ENCODE data around the gene STAG1. TPM values are rescaled to one million over a fixed set of nuclear protein-coding genes. Genes with fewer than 3 reads are reported as not detected.

The STAG1 gene
- total and polyA plus RNA-seq, 9 of the 15 experiments (the other 6 are each of a cell fraction or from before 2014, with no cell fraction given): 2.7 to 17.7 (median 8.8) TPM

GRCh38 chr3:136545664-136546268 lies 206.4 kb downstream of the STAG1 start (continued):
- TF ChIP-seq KDM5B (IDR thresholded peaks at IDR 0.05; ENCODE audit: insufficient replicate concordance, low read depth, low read length): no peak

GRCh38 chr3:136544532-136544931 lies 207.6 kb downstream of the STAG1 start:
- ATAC-seq: no peak
- Histone ChIP-seq H3K27me3 (ENCODE audit: control insufficient read depth in 2 of 2, insufficient read depth in 2 of 2, low read length in 2 of 2) (no peaks in the 10 kb centered on the region), H2AFZ (ENCODE audit: low read depth, low read length) (no peak overlapping the region), H3K79me2 (ENCODE audit: control insufficient read depth, insufficient read depth, low read length) (no peaks in the 10 kb centered on the region), H3K4me1 (replicated peaks in 1 of 2; ENCODE audit: control insufficient read depth in 2 of 2, insufficient read depth in 2 of 2, low read length in 2 of 2) (no peaks in the 10 kb centered on the region), H4K20me1 (replicated peaks; ENCODE audit: control insufficient read depth, insufficient read depth, low read length) (no peaks in the 10 kb centered on the region), H3K4me2 (ENCODE audit: insufficient read depth, low read length) (no peak overlapping the region), H3K9ac (ENCODE audit: insufficient read depth in 1 of 2, low read depth in 2 of 2, low read length in 2 of 2) (no peak overlapping the region), H3K9me3 (replicated peaks; ENCODE audit: control insufficient read depth, insufficient read depth, low read depth, low read length) (no peaks in the 10 kb centered on the region), H3K4me3 (no peak overlapping the region), H3K36me3 (ENCODE audit: control insufficient read depth, insufficient read depth, low read length) (no peaks in the 10 kb centered on the region), H3K9me1 (ENCODE audit: control insufficient read depth, insufficient read depth, low read length) (no peaks in the 10 kb centered on the region), H3K27ac (ENCODE audit: extremely low read depth, low read depth, low read length) (no peak overlapping the region)
- no peak for FAIRE-seq
- in situ Hi-C loops (cut with MboI): loop anchor here (25.0 kb wide), 1 partner anchor 468 kb away; no protein-coding TSS in a partner anchor
- WGBS (ENCODE audit: insufficient coverage, low coverage, missing lambda C conversion rate): 66% methylated on average over 3 of the region's 3 CpGs
- ChIA-PET POLR2A (no interaction called here), CTCF (ENCODE audit: low intra/inter-chr PET ratio) (no interaction called here)
- intact Hi-C loops (cut with micrococcal nuclease): loop anchor here (10.0 kb wide), 2 partner anchors 150 to 470 kb away; no protein-coding TSS in a partner anchor
- no TSS peak for BruUV-seq (replicated peaks)
- no peak for DNase-seq (ENCODE audit: extremely low read depth in 1 of 4, low spot score in 3 of 4)
- TF ChIP-seq CBX3 (IDR thresholded peaks at IDR 0.05; ENCODE audit: borderline replicate concordance in 1 of 2, low read length in 2 of 2) (no peak), NFIC (IDR thresholded peaks at IDR 0.05) (no peak), BACH1 (tag; IDR thresholded peaks at IDR 0.05) (no peak), TFAP4 (CRISPR knock-in tag; IDR thresholded peaks at IDR 0.05; ENCODE audit: borderline replicate concordance) (no peak), STAT6 (CRISPR knock-in tag; IDR thresholded peaks at IDR 0.05) (no peak), HDAC3 (IDR thresholded peaks at IDR 0.05; ENCODE audit: borderline replicate concordance, partially characterized antibody) (no peak), KLF16 (IDR thresholded peaks at IDR 0.05) (no peak), TCF3 (CRISPR knock-in tag; IDR thresholded peaks at IDR 0.05) (no peak), STAT5B (CRISPR knock-in tag; IDR thresholded peaks at IDR 0.05) (no peak), MAZ (CRISPR knock-in tag; conservative IDR thresholded peaks at IDR 0.05 in 1 of 2, IDR thresholded peaks at IDR 0.05 in 1 of 2) (no peak), ZNF592 (IDR thresholded peaks at IDR 0.05) (no peak), NR2F6 (CRISPR knock-in tag; IDR thresholded peaks at IDR 0.05) (no peak)

Data from K562 (cell line).